Right atrium auricular region (tissue), 2 donors: Measurements from ENCODE around the gene IFNLR1. TPM values are rescaled to one million over a fixed set of nuclear protein-coding genes. Genes with fewer than 3 reads are reported as not detected.

ENCODE experiments used
- DNase-seq: peaks from one replicate; pipeline ENCODE4 v3.0.0-alpha.2; 2019; ENCODE audit warnings: low spot score
- H3K27ac ChIP-seq, 2 donors: fragments of 200-600 bp; sonication (generic); 1 replicate in 1 of 2; 2 replicates in 1 of 2; pipeline ENCODE4 v1.5.1; 2016 to 2019
- H3K27me3 ChIP-seq, 2 donors: fragments of 200-600 bp; sonication (generic); one replicate each; pipeline versions ENCODE4 v1.5.1 to v1.6.0; 2017 to 2019
- H3K36me3 ChIP-seq: fragments of 200-600 bp; sonication (generic); one replicate; pipeline ENCODE4 v1.5.1; 2016
- H3K4me1 ChIP-seq, 2 donors: fragments of 200-600 bp; sonication (generic); one replicate each; pipeline versions ENCODE4 v1.5.1 to v1.6.0; 2017 to 2019
- H3K4me3 ChIP-seq, 2 donors: fragments of 200-600 bp; sonication (generic); 1 replicate in 1 of 2; 2 replicates in 1 of 2; pipeline ENCODE4 v1.5.1; 2017 to 2019; ENCODE audit warnings: mild to moderate bottlenecking in 1 of 2, moderate library complexity in 1 of 2
- H3K9me3 ChIP-seq, 2 donors: fragments of 200-600 bp; sonication (generic); one replicate each; pipeline ENCODE4 v1.5.1; 2019
- CTCF ChIP-seq, 2 donors: fragments of 200-600 bp; sonication (generic); IDR thresholded peaks; one replicate each; pipeline ENCODE4 v1.5.1; 2019; ENCODE audit warnings: antibody characterized with exemption in 2 of 2
- total RNA-seq, 2 donors: library from RNA; depleted of rRNA; stranded (reverse); fragments of >200 nt; gene quantifications; one replicate each; pipeline ENCODE4 v1.1.0, GENCODE V29; 2016

Gene IFNLR1
- total RNA-seq, 2 donors from 2014 or later: 3.7 to 6.2 TPM

GRCh38 chr1:24140741-24141181, 46.3 kb downstream of the IFNLR1 start:
- H3K36me3 ChIP-seq: no peaks in the 10 kb centered on the region
- no peak for DNase-seq

GRCh38 chr1:24139841-24140425, 47.2 kb downstream of the IFNLR1 start:
- no peak for DNase-seq
- Histone ChIP-seq H3K4me3 (no peak overlapping the region), H3K27me3 (no peaks in the 10 kb centered on the region), H3K27ac (no peak overlapping the region), H3K9me3 (no peaks in the 10 kb centered on the region), H3K36me3 (no peaks in the 10 kb centered on the region), H3K4me1 (peaks cover 0 to 16% of the 10 kb centered on the region in 2 donors)
- TF ChIP-seq CTCF (IDR thresholded peaks at IDR 0.05): no peak

More at GRCh38 chr1:24140741-24141181, 46.3 kb downstream of the IFNLR1 start:
- H3K9me3 ChIP-seq: no peaks in the 10 kb centered on the region
- peaks cover 0 to 16% of the 10 kb centered on the region in 2 donors for H3K4me1 ChIP-seq
- no peak for TF ChIP-seq CTCF (IDR thresholded peaks at IDR 0.05)
- H3K27ac ChIP-seq: no peak overlapping the region
- no peaks in the 10 kb centered on the region for H3K27me3 ChIP-seq
- no peak overlapping the region for H3K4me3 ChIP-seq

GRCh38 chr1:24139222-24139489, 47.9 kb downstream of the IFNLR1 start:
- no peaks in the 10 kb centered on the region for H3K36me3 ChIP-seq
- no peaks in the 10 kb centered on the region for H3K27me3 ChIP-seq
- H3K27ac ChIP-seq: no peak overlapping the region
- peaks cover 0 to 16% of the 10 kb centered on the region in 2 donors for H3K4me1 ChIP-seq
- no peaks in the 10 kb centered on the region for H3K9me3 ChIP-seq
- DNase-seq: no peak
- no peak for TF ChIP-seq CTCF (IDR thresholded peaks at IDR 0.05)
- H3K4me3 ChIP-seq: no peak overlapping the region

- TF ChIP-seq CTCF (IDR thresholded peaks at IDR 0.05): no peak
- H3K27ac ChIP-seq: no peak overlapping the region
- H3K27me3 ChIP-seq: no peaks in the 10 kb centered on the region
- no peak overlapping the region for H3K4me3 ChIP-seq
- DNase-seq: no peak
- H3K4me1 ChIP-seq: peaks cover 0 to 15% of the 10 kb centered on the region in 2 donors
- no peaks in the 10 kb centered on the region for H3K9me3 ChIP-seq
- H3K36me3 ChIP-seq: no peaks in the 10 kb centered on the region
These were observed 48.4 kb downstream of the IFNLR1 start for GRCh38 chr1:24138476-24139221.

- H3K4me1 ChIP-seq: no peaks in the 10 kb centered on the region
- no peak overlapping the region for H3K27ac ChIP-seq
- no peak for DNase-seq
- no peaks in the 10 kb centered on the region for H3K9me3 ChIP-seq
- no peak for TF ChIP-seq CTCF (IDR thresholded peaks at IDR 0.05)
- no peaks in the 10 kb centered on the region for H3K27me3 ChIP-seq
- H3K36me3 ChIP-seq: no peaks in the 10 kb centered on the region
- no peak overlapping the region for H3K4me3 ChIP-seq
These were observed 50.0 kb downstream of the IFNLR1 start for GRCh38 chr1:24136956-24137539.
